Neural cell (in vitro differentiated cells): ENCODE measurements around the gene PSMC3.

Experiments used
- CTCF ChIP-seq: fragments of 450-650 bp; IDR thresholded peaks from 2 replicates; pipeline ENCODE4 v1.5.1; 2014; ENCODE audit warnings: antibody characterized with exemption, mild to moderate bottlenecking, moderate library complexity; ENCODE audit not compliant: poor library complexity, severe bottlenecking
- EZH2 ChIP-seq: fragments of 200-600, 300-800 bp; shearing (Covaris generic), sonication (generic); IDR thresholded peaks from 2 replicates; pipeline ENCODE4 v1.6.1; 2014; ENCODE audit warnings: antibody characterized with exemption, low read length, borderline replicate concordance, mild to moderate bottlenecking; ENCODE audit not compliant: insufficient read depth, poor library complexity, severe bottlenecking
- POLR2AphosphoS5 ChIP-seq: IDR thresholded peaks from 2 replicates; pipeline ENCODE4 v1.6.1; 2012
- RAD21 ChIP-seq: fragments of 450-650 bp; conservative IDR thresholded peaks from 2 replicates; pipeline ENCODE4 v1.6.1; 2014; ENCODE audit warnings: antibody characterized with exemption, mild to moderate bottlenecking, moderate library complexity
- SMC3 ChIP-seq: fragments of 450-650 bp; conservative IDR thresholded peaks from 2 replicates; pipeline ENCODE4 v1.6.1; 2014; ENCODE audit warnings: antibody characterized with exemption, mild to moderate bottlenecking, moderate library complexity; ENCODE audit not compliant: poor library complexity
- TAF1 ChIP-seq: IDR thresholded peaks from 2 replicates; pipeline ENCODE4 v1.6.1; 2012; ENCODE audit warnings: low read depth
- TF ChIP-seq, protein P1 (sequence below): IDR thresholded peaks from 2 replicates; pipeline ENCODE4 v1.6.1; 2012; ENCODE audit warnings: borderline replicate concordance

- TF ChIP-seq CTCF (no peak), POLR2AphosphoS5 (no peak), RAD21 (no peak), SMC3 (no peak), TAF1 (no peak), EZH2 (no peak)
- TF ChIP-seq, protein P1, sequence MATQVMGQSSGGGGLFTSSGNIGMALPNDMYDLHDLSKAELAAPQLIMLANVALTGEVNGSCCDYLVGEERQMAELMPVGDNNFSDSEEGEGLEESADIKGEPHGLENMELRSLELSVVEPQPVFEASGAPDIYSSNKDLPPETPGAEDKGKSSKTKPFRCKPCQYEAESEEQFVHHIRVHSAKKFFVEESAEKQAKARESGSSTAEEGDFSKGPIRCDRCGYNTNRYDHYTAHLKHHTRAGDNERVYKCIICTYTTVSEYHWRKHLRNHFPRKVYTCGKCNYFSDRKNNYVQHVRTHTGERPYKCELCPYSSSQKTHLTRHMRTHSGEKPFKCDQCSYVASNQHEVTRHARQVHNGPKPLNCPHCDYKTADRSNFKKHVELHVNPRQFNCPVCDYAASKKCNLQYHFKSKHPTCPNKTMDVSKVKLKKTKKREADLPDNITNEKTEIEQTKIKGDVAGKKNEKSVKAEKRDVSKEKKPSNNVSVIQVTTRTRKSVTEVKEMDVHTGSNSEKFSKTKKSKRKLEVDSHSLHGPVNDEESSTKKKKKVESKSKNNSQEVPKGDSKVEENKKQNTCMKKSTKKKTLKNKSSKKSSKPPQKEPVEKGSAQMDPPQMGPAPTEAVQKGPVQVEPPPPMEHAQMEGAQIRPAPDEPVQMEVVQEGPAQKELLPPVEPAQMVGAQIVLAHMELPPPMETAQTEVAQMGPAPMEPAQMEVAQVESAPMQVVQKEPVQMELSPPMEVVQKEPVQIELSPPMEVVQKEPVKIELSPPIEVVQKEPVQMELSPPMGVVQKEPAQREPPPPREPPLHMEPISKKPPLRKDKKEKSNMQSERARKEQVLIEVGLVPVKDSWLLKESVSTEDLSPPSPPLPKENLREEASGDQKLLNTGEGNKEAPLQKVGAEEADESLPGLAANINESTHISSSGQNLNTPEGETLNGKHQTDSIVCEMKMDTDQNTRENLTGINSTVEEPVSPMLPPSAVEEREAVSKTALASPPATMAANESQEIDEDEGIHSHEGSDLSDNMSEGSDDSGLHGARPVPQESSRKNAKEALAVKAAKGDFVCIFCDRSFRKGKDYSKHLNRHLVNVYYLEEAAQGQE, result no peak
Observed at GRCh38 chr11:47431356-47432083, 5.3 kb upstream of the PSMC3 start.
